ENCODE results near the gene C2CD4D.
"Not testable (repeated sequence)": the region's sequence is repeated elsewhere in the genome, so short reads cannot be mapped to it uniquely, and the experiment has no call there.

The C2CD4D gene

DNA sequence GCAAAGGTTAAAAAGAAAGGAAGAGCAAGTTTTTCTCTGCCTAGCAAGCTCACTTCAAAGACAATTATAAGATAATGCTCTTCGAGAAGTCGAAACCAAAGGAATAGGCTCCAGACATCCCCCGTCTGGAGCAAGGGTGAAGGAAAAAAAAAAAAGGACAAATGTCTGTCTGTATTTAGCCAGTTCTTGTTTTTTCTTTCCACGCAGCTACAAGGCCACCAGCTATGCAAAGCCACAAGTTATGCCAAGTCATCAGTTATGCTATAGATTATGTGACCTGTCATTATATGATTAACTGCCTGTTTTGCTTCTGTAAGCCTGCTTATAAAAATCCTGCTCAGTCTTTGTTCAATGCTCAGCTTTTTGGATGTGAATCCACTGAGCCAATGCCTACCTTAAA is 16.3 kb upstream of the C2CD4D start:
- no peak for DNase-seq (ENCODE audit: low read depth)
- TF ChIP-seq, protein P1, sequence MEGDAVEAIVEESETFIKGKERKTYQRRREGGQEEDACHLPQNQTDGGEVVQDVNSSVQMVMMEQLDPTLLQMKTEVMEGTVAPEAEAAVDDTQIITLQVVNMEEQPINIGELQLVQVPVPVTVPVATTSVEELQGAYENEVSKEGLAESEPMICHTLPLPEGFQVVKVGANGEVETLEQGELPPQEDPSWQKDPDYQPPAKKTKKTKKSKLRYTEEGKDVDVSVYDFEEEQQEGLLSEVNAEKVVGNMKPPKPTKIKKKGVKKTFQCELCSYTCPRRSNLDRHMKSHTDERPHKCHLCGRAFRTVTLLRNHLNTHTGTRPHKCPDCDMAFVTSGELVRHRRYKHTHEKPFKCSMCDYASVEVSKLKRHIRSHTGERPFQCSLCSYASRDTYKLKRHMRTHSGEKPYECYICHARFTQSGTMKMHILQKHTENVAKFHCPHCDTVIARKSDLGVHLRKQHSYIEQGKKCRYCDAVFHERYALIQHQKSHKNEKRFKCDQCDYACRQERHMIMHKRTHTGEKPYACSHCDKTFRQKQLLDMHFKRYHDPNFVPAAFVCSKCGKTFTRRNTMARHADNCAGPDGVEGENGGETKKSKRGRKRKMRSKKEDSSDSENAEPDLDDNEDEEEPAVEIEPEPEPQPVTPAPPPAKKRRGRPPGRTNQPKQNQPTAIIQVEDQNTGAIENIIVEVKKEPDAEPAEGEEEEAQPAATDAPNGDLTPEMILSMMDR (conservative IDR thresholded peaks at IDR 0.05; ENCODE audit: low read depth, low read length), result no peak
- no peak overlapping the region for H3K4me3 ChIP-seq (ENCODE audit: low read length)

DNA sequence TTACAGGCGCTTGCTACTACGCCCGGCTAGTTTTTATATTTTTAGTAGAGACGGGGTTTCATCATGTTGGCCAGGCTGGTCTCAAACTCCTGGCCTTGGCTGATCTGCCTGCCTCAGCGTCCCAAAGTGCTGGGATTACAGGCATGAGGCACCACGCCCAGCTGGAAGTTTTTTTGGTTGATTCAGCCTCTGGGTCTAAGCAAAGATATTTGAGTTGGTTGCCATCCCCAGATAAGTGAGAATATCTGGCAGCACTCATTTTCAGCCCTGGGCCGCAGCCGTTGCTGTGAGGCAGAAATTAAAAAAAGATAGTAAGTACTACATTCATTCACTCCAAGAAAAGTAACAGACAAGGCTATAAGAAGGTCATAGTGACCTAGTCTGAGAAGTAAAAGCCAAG is 15.9 kb upstream of the C2CD4D start:
- DNase-seq (ENCODE audit: low read depth); H3K4me3 ChIP-seq (ENCODE audit: low read length): not testable (repeated sequence)

DNA sequence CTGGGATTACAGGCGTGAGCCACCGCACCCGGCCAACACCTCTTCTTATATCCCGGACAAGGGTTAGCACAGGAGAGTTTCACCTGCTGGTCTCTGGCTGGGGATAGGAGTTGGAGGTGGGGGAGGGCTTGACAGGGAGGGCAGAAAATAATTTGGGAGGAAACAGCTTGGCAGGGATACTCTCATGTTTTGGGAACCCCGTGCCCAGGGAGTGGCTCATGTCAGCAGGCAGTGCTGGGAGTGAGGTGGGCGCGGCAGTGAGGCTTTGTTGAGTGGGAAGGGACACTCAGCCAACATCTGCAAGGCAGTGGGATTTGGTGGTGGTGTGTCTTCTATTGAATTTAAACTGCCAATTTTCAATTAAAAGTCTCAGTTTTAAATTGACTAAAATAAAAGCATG is 15.0 kb upstream of the C2CD4D start:
- no peak overlapping the region for H3K4me3 ChIP-seq (ENCODE audit: low read length)
- no peak for DNase-seq (ENCODE audit: low read depth)
- TF ChIP-seq, protein P1 (conservative IDR thresholded peaks at IDR 0.05; ENCODE audit: low read depth, low read length), result no peak

DNA sequence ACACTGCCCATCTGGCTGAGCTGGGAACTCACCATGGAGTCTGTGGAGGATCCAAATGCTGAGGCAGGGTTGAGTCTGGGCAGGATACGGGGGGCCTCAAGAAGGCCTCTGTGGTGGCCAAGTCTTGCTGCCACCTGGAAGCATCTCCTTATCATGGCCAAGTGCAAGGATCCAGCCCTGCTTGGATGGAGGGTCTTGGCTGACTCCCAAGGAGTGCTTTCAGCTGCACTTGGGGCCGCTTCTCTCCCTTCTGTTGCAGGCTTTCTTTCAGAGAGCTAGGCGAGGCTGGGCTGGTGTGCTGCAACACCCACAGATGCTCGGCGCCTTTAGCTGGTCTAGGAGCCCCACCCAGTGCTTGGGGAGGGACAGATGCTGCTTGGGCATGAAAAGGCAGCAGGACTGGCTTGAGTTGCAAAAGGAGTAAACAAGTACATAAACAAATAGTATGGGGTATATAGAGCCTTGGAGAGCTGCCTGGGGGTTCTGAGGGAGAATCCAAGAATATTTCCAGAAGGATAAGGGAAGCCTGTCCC is 13.9 kb upstream of the C2CD4D start, which contains the start of gene THEM5:
Gene THEM5 (minus strand): TSS at position 302 of the 533 bp plus-strand sequence. CDS start 147 bp downstream, at position 155.
- DNase-seq (ENCODE audit: low read depth), result no peak
- H3K4me3 ChIP-seq (ENCODE audit: low read length), result no peak within 1 kb of the TSS
- TF ChIP-seq, protein P1 (conservative IDR thresholded peaks at IDR 0.05; ENCODE audit: low read depth, low read length), result no peak

DNA sequence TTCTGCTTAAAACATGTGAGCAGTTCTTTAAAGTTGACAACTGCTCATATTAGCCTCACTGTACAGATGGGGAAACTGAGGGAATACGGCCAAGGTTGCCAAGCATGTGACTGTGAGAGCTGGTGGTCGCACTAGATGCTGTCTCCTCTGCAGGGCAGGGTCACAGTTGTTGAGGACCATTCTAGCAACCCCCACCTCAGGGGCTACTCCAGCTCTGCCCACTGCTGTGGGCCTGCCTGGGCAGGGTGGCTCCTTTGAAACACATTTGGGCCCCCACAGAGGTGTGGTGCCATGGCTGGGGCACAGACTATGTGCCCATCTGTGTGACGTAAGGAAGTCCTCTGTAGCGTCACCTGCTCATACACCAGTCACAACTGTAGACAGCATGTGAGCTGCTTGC is 13.1 kb upstream of the C2CD4D start:
- H3K4me3 ChIP-seq (ENCODE audit: low read length), result no peak overlapping the region
- TF ChIP-seq, protein P1 (conservative IDR thresholded peaks at IDR 0.05; ENCODE audit: low read depth, low read length), result no peak
- DNase-seq (ENCODE audit: low read depth), result no peak

DNA sequence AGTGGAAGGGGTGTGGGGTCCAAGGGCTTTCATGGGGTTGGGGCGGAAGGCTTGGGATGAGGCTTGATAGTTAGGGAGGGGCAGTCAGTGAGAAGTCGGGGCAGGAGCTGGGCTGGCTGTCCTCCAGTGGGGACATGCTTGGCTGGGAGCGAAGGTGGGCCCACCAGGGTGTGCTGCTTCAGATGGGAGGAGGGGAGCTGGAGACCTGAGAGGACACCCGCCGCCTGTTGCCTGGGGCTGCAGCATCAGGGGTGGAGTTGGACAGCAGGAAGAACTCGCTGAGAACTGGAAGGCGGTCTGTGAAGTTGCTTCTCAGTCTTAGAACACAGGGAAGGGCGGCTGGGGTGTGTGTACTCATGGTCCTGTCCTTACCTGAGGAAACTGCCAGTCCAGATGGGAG is 12.3 kb upstream of the C2CD4D start:
- TF ChIP-seq, protein P1 (conservative IDR thresholded peaks at IDR 0.05; ENCODE audit: low read depth, low read length), result no peak
- H3K4me3 ChIP-seq (ENCODE audit: low read length), result no peak overlapping the region
- no peak for DNase-seq (ENCODE audit: low read depth)

DNA sequence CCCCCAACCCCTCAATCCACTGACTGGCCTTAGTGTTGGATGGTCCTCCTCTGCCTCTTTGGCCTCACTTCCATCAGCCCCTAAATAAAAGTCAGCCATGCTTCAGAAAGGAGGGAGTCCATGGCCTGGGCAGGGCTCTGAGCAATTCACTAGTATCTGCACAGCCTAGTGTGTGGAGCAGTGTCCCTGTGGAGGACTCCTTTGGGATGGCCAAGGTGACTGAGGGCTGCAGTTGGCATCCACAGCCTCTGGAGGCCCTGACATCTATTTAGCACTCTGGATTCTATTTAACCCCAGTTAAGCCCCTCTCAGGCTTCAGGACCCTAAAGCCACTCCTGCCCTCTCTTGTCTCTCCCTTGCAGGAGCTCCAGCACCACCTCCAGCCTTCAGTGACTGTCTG is 10.3 kb upstream of the C2CD4D start:
- TF ChIP-seq, protein P1 (conservative IDR thresholded peaks at IDR 0.05; ENCODE audit: low read depth, low read length), result no peak
- no peak for DNase-seq (ENCODE audit: low read depth)
- H3K4me3 ChIP-seq (ENCODE audit: low read length), result no peak overlapping the region

DNA sequence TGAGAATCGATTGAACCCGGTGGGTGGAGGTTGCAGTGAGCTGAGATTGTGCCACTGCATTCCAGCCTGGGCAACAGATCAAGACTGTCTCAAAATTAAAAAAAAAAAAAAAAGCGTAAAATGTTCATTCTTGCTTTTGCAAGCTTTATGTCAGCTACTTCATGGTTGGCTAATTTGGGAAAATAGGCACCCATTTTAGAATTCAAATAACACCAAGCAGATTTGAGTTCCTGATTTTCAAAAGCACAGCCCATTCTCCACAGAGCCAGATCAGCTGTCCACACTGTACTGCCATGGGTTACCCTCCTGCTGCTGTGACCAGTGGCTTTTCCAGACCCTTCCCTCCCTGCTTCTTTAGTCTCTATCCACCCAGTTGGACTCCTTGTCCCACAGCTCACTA is 9.5 kb upstream of the C2CD4D start:
- no peak for DNase-seq (ENCODE audit: low read depth)
- no peak overlapping the region for H3K4me3 ChIP-seq (ENCODE audit: low read length)
- TF ChIP-seq, protein P1 (conservative IDR thresholded peaks at IDR 0.05; ENCODE audit: low read depth, low read length), result no peak

Measured in retinal pigment epithelial cell (primary cell).